Fibroblast of pulmonary artery (primary cell): ENCODE data around the gene SDSL.

ENCODE experiments used
- DNase-seq: peaks from one replicate; pipeline ENCODE4 v3.0.0-alpha.2; 2010; ENCODE audit warnings: low read depth
- H3K4me3 ChIP-seq: replicated peaks from 2 replicates; pipeline ENCODE4 v1.5.1; 2011; ENCODE audit warnings: low read depth, mild to moderate bottlenecking, control low read depth, low read length, moderate library complexity
- TF ChIP-seq, protein P1 (sequence below): IDR thresholded peaks from 2 replicates; pipeline ENCODE4 v1.5.1; 2011; ENCODE audit warnings: mild to moderate bottlenecking, control low read depth, low read length, inconsistent platforms; ENCODE audit errors: missing control alignments

SDSL gene

DNA sequence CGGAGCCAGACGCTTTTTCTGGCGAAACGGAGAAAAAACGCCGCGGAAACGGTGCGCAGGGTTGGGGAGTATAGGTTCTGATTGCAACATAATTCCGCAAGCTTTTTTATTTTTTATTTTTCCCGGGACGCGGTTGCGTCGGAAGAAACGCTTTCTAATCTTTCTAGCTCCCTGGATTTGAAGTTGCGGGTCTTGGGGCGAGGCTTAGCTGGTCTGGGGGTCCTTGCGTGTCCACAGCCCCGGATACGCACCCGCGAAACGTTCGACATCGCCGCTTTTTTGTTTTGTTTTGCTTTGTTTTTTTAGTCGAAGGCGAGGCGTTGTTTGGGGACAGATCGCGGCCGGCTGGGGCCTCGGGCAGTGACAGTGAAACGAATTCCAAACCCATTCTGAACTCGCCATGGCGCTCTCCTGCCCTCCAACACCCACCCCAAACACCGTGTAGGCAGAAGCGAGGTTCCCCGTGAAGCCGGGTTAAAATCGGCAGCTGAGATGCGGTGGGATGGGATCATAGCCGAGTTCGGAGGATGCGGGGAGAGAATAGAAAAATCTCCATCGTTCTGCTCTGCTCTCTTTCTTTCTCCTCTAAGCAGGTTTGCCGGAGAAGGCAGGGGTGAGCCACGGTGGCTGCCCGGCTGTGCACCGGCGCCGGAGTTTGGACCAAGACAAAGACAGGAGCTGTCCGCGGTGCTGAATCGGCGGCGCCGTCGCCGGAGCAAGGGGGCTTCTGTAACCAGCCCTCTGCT lies 57.6 kb downstream of the SDSL start:
- H3K4me3 ChIP-seq: peak overlapping the region; percentile 3
- TF ChIP-seq, protein P1, sequence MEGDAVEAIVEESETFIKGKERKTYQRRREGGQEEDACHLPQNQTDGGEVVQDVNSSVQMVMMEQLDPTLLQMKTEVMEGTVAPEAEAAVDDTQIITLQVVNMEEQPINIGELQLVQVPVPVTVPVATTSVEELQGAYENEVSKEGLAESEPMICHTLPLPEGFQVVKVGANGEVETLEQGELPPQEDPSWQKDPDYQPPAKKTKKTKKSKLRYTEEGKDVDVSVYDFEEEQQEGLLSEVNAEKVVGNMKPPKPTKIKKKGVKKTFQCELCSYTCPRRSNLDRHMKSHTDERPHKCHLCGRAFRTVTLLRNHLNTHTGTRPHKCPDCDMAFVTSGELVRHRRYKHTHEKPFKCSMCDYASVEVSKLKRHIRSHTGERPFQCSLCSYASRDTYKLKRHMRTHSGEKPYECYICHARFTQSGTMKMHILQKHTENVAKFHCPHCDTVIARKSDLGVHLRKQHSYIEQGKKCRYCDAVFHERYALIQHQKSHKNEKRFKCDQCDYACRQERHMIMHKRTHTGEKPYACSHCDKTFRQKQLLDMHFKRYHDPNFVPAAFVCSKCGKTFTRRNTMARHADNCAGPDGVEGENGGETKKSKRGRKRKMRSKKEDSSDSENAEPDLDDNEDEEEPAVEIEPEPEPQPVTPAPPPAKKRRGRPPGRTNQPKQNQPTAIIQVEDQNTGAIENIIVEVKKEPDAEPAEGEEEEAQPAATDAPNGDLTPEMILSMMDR: no peak
- DNase-seq: peak; percentile 51

DNA sequence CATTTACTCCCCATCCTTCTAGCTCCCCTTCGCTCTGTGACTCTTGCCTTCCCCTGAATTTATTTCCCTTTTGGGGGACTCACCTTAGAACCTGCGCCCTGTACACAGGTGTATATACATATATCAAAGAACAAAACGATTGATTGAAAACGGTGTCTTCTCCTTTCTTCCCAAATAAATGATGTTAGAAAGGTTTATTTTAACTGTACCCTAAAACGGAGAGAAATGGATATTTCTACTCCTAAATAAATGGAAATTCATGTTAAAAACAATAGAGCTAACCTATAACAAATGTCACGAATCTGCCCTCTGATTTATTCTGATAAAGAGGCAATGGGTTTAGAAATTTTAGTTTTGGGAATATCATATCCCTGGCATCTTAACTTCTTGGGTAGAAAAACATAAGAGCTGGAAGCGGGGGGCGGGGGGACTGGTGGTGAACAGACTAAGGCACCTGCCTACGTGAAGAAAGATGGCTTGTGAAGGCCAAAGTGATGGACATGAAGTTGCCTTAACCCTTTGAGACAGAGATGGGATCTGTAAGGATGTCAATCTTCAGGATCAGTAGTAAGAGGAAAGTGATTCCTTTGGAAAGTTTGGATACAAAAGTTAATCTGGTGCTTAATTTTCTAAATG lies 58.3 kb downstream of the SDSL start:
- DNase-seq: no peak
- TF ChIP-seq, protein P1: no peak
- no peak overlapping the region for H3K4me3 ChIP-seq

DNA sequence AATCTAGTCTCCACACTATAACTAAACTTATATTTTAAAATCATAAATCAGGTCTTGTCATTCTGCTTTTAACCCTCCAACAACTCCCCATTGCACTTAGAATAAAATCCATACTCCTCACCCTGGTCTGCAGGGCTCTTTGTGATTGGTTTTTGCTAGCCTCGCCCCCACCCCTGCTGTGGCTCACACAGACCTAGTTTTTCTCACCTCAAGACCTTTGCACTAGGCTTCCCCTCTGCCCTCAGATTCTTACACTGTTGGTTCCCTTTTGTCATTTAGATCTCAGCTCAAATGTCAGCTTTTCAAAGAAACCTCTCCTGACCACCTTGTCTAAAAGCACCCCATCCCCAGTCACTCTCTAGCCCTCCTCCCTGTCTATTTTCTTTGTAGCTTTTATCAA lies 60.2 kb downstream of the SDSL start:
- no peak for DNase-seq
- TF ChIP-seq, protein P1: no peak
- no peak overlapping the region for H3K4me3 ChIP-seq

DNA sequence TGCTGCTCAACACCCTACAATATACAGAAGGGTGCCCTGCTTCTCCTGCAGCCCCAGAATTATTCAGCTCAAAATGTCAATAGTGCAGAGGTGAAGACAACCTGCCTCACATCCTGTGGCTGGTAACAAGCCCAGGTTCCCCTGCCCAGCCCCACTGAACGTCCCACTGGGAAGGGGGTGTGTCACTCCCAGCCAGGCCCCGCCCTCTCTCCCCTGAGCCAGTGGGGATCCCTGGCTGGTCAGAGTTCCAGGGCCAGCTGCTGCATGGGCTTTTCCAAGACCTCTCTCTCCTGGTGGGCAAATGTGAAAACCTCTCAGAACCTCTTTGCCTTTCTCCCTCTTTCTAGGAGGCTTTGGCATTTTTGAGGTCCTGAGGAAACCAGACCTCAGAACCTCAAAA lies 63.1 kb downstream of the SDSL start:
- no peak overlapping the region for H3K4me3 ChIP-seq
- TF ChIP-seq, protein P1: no peak
- no peak for DNase-seq

DNA sequence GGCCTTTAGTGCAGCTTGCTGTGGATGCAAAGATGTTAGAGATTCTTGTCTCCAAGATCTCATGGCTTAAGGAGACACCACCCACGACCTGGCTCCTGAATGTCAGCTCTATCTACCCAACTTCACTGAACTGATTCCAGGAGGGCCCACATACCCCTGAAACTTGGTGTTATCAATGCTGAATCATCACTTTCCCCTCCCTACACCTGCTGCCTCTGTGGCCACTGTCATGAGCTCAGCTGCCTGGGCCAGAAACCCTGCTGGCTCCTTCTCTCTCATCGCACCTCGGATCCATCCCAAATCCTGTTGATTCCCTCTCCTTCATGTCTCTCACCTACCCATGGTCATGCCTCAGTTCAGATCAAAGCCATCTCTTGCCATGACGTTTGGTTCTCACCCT lies 64.5 kb downstream of the SDSL start:
- TF ChIP-seq, protein P1: no peak
- no peak overlapping the region for H3K4me3 ChIP-seq
- no peak for DNase-seq
